HTR-8/SVneo (cell line): ENCODE measurements around the gene CRMP1.
"Not testable (repeated sequence)": the region's sequence is repeated elsewhere in the genome, so short reads cannot be mapped to it uniquely, and the experiment has no call there.

Experiments
- DNase-seq: peaks from one replicate; pipeline ENCODE4 v3.0.0; 2011; ENCODE audit warnings: low spot score, mixed read lengths; ENCODE audit not compliant: insufficient read length
- FAIRE-seq: peaks from 2 replicates; lab custom pipeline; 2011; peaks lifted over from hg19 to GRCh38; lab: Jason Lieb, UNC

The CRMP1 gene

GRCh38 chr4:5865896-5866599, 26.8 kb downstream of the CRMP1 start:
- DNase-seq, result no peak
- FAIRE-seq, result no peak

- FAIRE-seq, result no peak
- peak; percentile 68 for DNase-seq
These were observed 29.3 kb downstream of the CRMP1 start for GRCh38 chr4:5863461-5864113.

- FAIRE-seq (no peak), DNase-seq (no peak)
These were observed 34.7 kb downstream of the CRMP1 start for GRCh38 chr4:5858020-5858769.

GRCh38 chr4:5857199-5857598, 35.7 kb downstream of the CRMP1 start:
- no peak for FAIRE-seq

GRCh38 chr4:5856362-5856761, 36.5 kb downstream of the CRMP1 start:
- FAIRE-seq, result peak; percentile 97
- not testable (repeated sequence) for DNase-seq

More at GRCh38 chr4:5857199-5857598, 35.7 kb downstream of the CRMP1 start:
- DNase-seq, result no peak

- DNase-seq (no peak), FAIRE-seq (no peak)
These were observed 38.0 kb downstream of the CRMP1 start for GRCh38 chr4:5854929-5855328.

GRCh38 chr4:5852523-5853202, 40.2 kb downstream of the CRMP1 start:
- no peak for FAIRE-seq
- DNase-seq, result no peak

- no peak for FAIRE-seq
- no peak for DNase-seq
These were observed 41.1 kb downstream of the CRMP1 start for GRCh38 chr4:5851637-5852301.

- FAIRE-seq (no peak), DNase-seq (no peak)
These were observed 47.6 kb downstream of the CRMP1 start for GRCh38 chr4:5845035-5845905.

- no peak for FAIRE-seq
These were observed 49.0 kb downstream of the CRMP1 start for GRCh38 chr4:5843573-5844530.

GRCh38 chr4:5842456-5842855, 50.4 kb downstream of the CRMP1 start:
- DNase-seq (no peak), FAIRE-seq (peak; percentile 68)

More at GRCh38 chr4:5843573-5844530, 49.0 kb downstream of the CRMP1 start:
- DNase-seq, result no peak

GRCh38 chr4:5839751-5840674, 52.9 kb downstream of the CRMP1 start:
- FAIRE-seq, result no peak

GRCh38 chr4:5839332-5839731, 53.6 kb downstream of the CRMP1 start:
- FAIRE-seq, result no peak
- DNase-seq, result no peak

More at GRCh38 chr4:5839751-5840674, 52.9 kb downstream of the CRMP1 start:
- DNase-seq, result no peak

- DNase-seq, FAIRE-seq: not testable (repeated sequence)
These were observed 55.4 kb downstream of the CRMP1 start for GRCh38 chr4:5837483-5837882.

GRCh38 chr4:5836943-5837342, 55.9 kb downstream of the CRMP1 start:
- FAIRE-seq, result no peak
- no peak for DNase-seq

- FAIRE-seq, result no peak
- no peak for DNase-seq
These were observed 64.9 kb downstream of the CRMP1 start for GRCh38 chr4:5828005-5828391.
